ENCODE measurements around the gene ANKRD33. TPM values are rescaled to one million over a fixed set of nuclear protein-coding genes. Genes with fewer than 3 reads are reported as not detected.

Gene ANKRD33
- total and polyA plus RNA-seq, 2 of the 4 experiments (the other 2 are of a cell fraction) = under 0.01 to 0.03 TPM

GRCh38 chr12:51874000-51874399 is 13.9 kb upstream of the ANKRD33 start:
- H3K18ac ChIP-seq (ENCODE audit: low read depth, low read length) = no peak overlapping the region
- H3K4me2 ChIP-seq (ENCODE audit: low read depth, low read length) = no peak overlapping the region
- TF ChIP-seq RFX5 (IDR thresholded peaks at IDR 0.05; ENCODE audit: low read depth, low read length) = no peak
- no peak for TF ChIP-seq NFE2L2 (IDR thresholded peaks at IDR 0.05; ENCODE audit: low read depth, low read length)
- TF ChIP-seq, protein P1, sequence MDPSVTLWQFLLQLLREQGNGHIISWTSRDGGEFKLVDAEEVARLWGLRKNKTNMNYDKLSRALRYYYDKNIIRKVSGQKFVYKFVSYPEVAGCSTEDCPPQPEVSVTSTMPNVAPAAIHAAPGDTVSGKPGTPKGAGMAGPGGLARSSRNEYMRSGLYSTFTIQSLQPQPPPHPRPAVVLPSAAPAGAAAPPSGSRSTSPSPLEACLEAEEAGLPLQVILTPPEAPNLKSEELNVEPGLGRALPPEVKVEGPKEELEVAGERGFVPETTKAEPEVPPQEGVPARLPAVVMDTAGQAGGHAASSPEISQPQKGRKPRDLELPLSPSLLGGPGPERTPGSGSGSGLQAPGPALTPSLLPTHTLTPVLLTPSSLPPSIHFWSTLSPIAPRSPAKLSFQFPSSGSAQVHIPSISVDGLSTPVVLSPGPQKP (IDR thresholded peaks at IDR 0.05; ENCODE audit: borderline replicate concordance, low read depth, low read length) = no peak
- no peak for TF ChIP-seq FOS (IDR thresholded peaks at IDR 0.05; ENCODE audit: low read depth, low read length)
- no peaks in the 10 kb centered on the region for H4K20me1 ChIP-seq (ENCODE audit: insufficient read depth, low read length)
- H2AK5ac ChIP-seq (ENCODE audit: low read depth, low read length) = no peak overlapping the region
- H3K27me3 ChIP-seq (ENCODE audit: control insufficient read depth, insufficient read depth, low read length) = peaks cover 27% of the 10 kb centered on the region
- no peak overlapping the region for H3K4ac ChIP-seq (ENCODE audit: low read depth, low read length)
- H2BK5ac ChIP-seq (ENCODE audit: low read depth, low read length, poor library complexity, severe bottlenecking) = no peak overlapping the region
- 46% methylated on average over 3 of the region's 8 CpGs; no CpG with 5 or more reads in 1 of the 2 experiments for WGBS, 2 experiments (ENCODE audit: extremely low coverage in 2 of 2, insufficient read length in 1 of 2)
- ATAC-seq (ENCODE audit: low read depth) (0 out of 2 replicates have a peak, but pooled peaks have one; percentile 13), DNase-seq (peak; percentile 49)
- H3K9me3 ChIP-seq (ENCODE audit: control insufficient read depth, insufficient read depth, low read length) = no peaks in the 10 kb centered on the region
- intact Hi-C loops (cut with micrococcal nuclease) (no loop called here), dilution Hi-C loops (cut with HindIII; ENCODE audit: low sequenced_read_pairs, unreplicated experiment) (loop anchor here (25.0 kb wide), 1 partner anchor 88 kb away; the partner anchor contains the start of gene ACVR1B), in situ Hi-C loops (cut with MboI; ENCODE audit: low sequenced_read_pairs) (loop anchor here (5.0 kb wide), 1 partner anchor 452 kb away; the partner anchor contains the start of gene SLC4A8)
- no peak overlapping the region for H3K14ac ChIP-seq (replicated peaks; ENCODE audit: low read depth, low read length)
- H2BK15ac ChIP-seq (ENCODE audit: low read depth, low read length) = no peak overlapping the region
- no peak overlapping the region for H4K91ac ChIP-seq (ENCODE audit: insufficient read depth, low read depth, low read length)
- no peak overlapping the region for H2BK120ac ChIP-seq (ENCODE audit: low read depth, low read length)
- H3K79me1 ChIP-seq (ENCODE audit: low read depth in 1 of 2, low read length in 2 of 2) = no peaks in the 10 kb centered on the region
- H2BK20ac ChIP-seq (ENCODE audit: low read depth, low read length) = no peak overlapping the region
- POLR2A ChIA-PET (ENCODE audit: unreplicated experiment) = interaction anchor here (0.5 kb wide), 1 partner anchor 212 kb away, joined by 3 read pairs; no protein-coding TSS in a partner anchor
- H4K5ac ChIP-seq (ENCODE audit: low read depth, low read length) = no peak overlapping the region
- no peaks in the 10 kb centered on the region for H3K36me3 ChIP-seq (ENCODE audit: control insufficient read depth, insufficient read depth, low read length)
- no peak overlapping the region for H3K4me3 ChIP-seq (ENCODE audit: insufficient read depth, low read depth, low read length)
- no peak overlapping the region for H2AFZ ChIP-seq (replicated peaks; ENCODE audit: low read length, poor library complexity)
- no peaks in the 10 kb centered on the region for H3K9me1 ChIP-seq (ENCODE audit: insufficient read depth, low read length)
- H3K27ac ChIP-seq (ENCODE audit: insufficient read depth, low read length) = no peak overlapping the region
- H3K9ac ChIP-seq (ENCODE audit: low read depth, low read length) = no peak overlapping the region
- H3K56ac ChIP-seq (ENCODE audit: extremely low read depth, insufficient read depth, low read length) = no peak overlapping the region
- no peak overlapping the region for H3K23ac ChIP-seq (ENCODE audit: low read depth, low read length)
- H4K8ac ChIP-seq (ENCODE audit: low read depth in 2 of 2, low read length in 2 of 2) = no peak overlapping the region
- H2AK9ac ChIP-seq (replicated peaks; ENCODE audit: low read depth, low read length, poor library complexity) = no peak overlapping the region
- no peaks in the 10 kb centered on the region for H3K4me1 ChIP-seq (ENCODE audit: control insufficient read depth, insufficient read depth, low read length)
- no TSS peak for BruUV-seq (replicated peaks)
- CTCF ChIA-PET = interaction anchor here (1.6 to 2.6 kb wide), 3 partner anchors 10 to 454 kb away, joined by 7 to 12 read pairs (median 11); no protein-coding TSS in a partner anchor

Data from IMR-90 (cell line).